ENCODE results near the gene FAM120A. TPM values are rescaled to one million over a fixed set of nuclear protein-coding genes. Genes with fewer than 3 reads are reported as not detected.

The FAM120A gene
- total RNA-seq, 4 donors from 2014 or later = 56.5 to 82.3 (median 65.7) TPM

DNA sequence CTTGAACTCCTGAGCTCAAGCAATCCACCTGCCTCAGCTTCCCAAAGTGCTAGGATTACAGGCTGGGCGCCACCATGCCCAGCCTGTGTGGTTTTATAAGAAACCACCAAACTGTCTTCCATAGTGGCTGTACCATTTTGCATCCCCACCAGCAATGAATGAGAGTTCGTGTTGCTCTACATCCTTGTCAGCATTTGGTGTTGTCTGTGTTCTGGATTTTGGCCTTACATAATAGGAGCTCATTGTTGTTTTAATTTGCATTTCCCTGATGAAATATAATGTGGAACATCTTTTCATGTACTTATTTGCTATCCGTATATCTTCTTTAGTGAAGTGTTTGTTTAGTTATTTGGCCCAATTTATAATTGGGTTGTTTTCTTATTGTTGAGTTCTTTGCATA lies 154.7 kb downstream of the FAM120A start:
- Histone ChIP-seq H3K4me3 (no peak overlapping the region), H3K9me3 (peaks cover 0 to 18% (median 8%) of the 10 kb centered on the region in 3 donors), H3K27ac (no peak overlapping the region), H3K36me3 (no peaks in the 10 kb centered on the region), H3K27me3 (no peaks in the 10 kb centered on the region), H3K4me1 (no peaks in the 10 kb centered on the region)
- DNase-seq = no peak
- TF ChIP-seq, protein P1, sequence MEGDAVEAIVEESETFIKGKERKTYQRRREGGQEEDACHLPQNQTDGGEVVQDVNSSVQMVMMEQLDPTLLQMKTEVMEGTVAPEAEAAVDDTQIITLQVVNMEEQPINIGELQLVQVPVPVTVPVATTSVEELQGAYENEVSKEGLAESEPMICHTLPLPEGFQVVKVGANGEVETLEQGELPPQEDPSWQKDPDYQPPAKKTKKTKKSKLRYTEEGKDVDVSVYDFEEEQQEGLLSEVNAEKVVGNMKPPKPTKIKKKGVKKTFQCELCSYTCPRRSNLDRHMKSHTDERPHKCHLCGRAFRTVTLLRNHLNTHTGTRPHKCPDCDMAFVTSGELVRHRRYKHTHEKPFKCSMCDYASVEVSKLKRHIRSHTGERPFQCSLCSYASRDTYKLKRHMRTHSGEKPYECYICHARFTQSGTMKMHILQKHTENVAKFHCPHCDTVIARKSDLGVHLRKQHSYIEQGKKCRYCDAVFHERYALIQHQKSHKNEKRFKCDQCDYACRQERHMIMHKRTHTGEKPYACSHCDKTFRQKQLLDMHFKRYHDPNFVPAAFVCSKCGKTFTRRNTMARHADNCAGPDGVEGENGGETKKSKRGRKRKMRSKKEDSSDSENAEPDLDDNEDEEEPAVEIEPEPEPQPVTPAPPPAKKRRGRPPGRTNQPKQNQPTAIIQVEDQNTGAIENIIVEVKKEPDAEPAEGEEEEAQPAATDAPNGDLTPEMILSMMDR (IDR thresholded peaks at IDR 0.05) = no peak
- no peak for TF ChIP-seq POLR2A (IDR thresholded peaks at IDR 0.05)
- intact Hi-C loops (cut with DNase I) = no loop called here
- WGBS, 2 donors = 60 to 74% methylated on average over 3 of the region's 3 CpGs

DNA sequence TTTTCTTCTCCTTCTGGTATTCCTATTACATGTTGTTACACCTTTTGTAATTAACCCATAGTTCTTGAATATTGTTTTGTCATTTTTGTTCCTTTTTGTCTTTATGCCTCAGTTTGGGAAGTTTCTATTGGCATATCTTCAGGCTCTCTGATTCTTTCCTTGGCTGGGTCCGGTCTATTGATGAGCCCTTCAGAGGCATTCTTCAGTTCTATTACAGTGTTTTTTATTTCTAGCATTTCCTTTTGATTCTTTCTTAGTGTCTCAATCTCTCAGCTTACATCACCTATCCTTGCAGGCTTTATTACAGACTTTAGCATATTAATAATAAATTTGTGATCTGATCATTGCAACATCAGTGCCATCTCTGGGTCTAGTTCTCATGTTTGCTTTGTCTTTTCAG lies 158.7 kb downstream of the FAM120A start:
- H3K27me3 ChIP-seq = no peaks in the 10 kb centered on the region
- H3K36me3 ChIP-seq = no peaks in the 10 kb centered on the region
- peaks cover 5 to 30% (median 19%) of the 10 kb centered on the region in 3 donors for H3K4me1 ChIP-seq
- peaks cover 0 to 18% (median 8%) of the 10 kb centered on the region in 3 donors for H3K9me3 ChIP-seq
- no peak overlapping the region for H3K4me3 ChIP-seq
- TF ChIP-seq, protein P1 (IDR thresholded peaks at IDR 0.05) = no peak
- TF ChIP-seq POLR2A (IDR thresholded peaks at IDR 0.05) = no peak
- DNase-seq = no peak
- H3K27ac ChIP-seq = no peak overlapping the region
- 95 to 96% methylated on average over 1 of the region's 1 CpG for WGBS, 2 donors
- intact Hi-C loops (cut with DNase I) = no loop called here

DNA sequence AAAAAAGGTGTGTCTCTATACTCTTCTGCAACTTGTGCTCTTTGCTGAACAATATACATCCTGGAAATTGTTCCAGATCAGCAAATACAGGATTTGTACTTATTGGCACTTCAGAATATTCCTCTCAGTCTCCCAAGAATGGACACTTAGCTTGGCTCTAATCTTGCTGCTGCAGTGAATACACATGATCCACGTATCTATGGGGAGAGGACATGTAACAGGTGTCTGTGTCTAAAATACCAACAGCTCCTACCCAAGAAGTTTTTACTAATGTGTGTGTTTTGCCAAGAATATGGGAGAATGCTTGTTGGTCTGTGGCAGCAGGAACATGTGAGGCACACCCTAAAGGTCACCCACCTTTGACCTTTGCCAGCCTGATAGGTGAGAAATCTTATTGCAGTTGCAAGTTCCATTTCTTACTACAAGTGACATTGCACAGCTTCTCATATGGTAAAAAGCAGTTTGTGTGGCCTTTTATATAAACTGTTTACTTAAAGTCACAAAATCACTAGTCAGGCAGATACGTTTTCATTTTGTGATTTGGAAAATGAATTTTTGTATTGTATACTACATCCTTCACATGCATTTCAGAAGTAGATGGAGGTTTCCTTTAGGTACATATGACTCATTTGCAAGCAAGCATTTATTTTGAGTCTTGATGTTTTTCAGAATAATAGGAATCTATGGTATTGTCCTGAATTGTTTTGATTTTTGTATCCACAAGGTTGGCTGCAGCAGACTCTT lies 160.7 kb downstream of the FAM120A start:
- Histone ChIP-seq H3K4me3 (no peak overlapping the region), H3K27ac (no peak overlapping the region), H3K27me3 (no peaks in the 10 kb centered on the region), H3K36me3 (no peaks in the 10 kb centered on the region), H3K9me3 (peaks cover 0 to 13% (median 8%) of the 10 kb centered on the region in 3 donors), H3K4me1 (peaks cover 5 to 36% (median 19%) of the 10 kb centered on the region in 3 donors)
- 56 to 58% methylated on average over 2 of the region's 2 CpGs for WGBS, 2 donors
- no peak for DNase-seq
- intact Hi-C loops (cut with DNase I) = no loop called here
- no peak for TF ChIP-seq POLR2A (IDR thresholded peaks at IDR 0.05)
- TF ChIP-seq, protein P1 (IDR thresholded peaks at IDR 0.05) = no peak

DNA sequence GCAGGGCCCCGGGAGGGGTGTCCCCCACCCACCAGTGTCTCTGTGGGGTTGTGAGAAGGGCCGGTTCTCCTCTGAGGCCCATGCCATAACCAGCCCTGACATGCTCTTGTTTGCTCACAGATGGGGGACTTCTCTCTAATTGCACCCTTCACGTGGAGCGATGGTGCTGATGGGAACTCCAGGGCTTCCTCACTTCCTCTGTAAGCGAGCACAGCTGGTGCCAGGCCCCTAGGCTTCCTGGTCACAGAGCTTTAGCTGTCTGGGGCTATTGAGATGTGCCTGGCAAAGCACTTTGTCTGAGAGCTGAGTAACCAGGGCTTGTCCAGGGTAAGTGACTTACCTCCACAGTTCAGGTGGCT lies 161.3 kb downstream of the FAM120A start:
- H3K36me3 ChIP-seq = peaks cover 0 to under 1% (median 0%) of the 10 kb centered on the region in 3 donors
- H3K27me3 ChIP-seq = no peaks in the 10 kb centered on the region
- TF ChIP-seq, protein P1 (IDR thresholded peaks at IDR 0.05) = no peak
- no peak for TF ChIP-seq POLR2A (IDR thresholded peaks at IDR 0.05)
- peaks cover 0 to 11% (median 8%) of the 10 kb centered on the region in 3 donors for H3K9me3 ChIP-seq
- no peak overlapping the region for H3K4me3 ChIP-seq
- intact Hi-C loops (cut with DNase I) = no loop called here
- WGBS, 2 donors = 18 to 19% methylated on average over 2 to 5 of the region's 5 CpGs
- H3K4me1 ChIP-seq = peaks cover 5 to 41% (median 19%) of the 10 kb centered on the region in 3 donors
- no peak for DNase-seq
- no peak overlapping the region for H3K27ac ChIP-seq

DNA sequence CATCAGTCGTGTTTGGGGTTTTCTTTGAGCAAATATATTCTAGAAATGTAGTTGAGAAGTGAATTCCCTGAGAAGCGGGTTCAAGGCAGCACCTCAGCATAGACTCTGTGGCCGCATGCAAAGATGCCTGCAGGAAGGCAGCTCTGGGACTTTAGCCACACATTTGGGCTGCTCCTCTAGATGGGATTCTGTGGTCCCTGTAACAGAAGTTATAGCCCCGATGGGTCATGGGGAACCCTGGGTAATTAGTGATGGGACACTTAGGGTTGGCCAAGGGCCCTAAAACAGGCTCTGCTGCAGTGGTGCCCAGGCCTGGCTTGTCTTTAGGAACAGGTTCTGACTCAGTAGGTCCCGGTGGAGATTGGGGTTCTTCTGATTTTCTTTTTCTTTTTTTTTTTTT lies 161.7 kb downstream of the FAM120A start:
- H3K27me3 ChIP-seq = no peaks in the 10 kb centered on the region
- peaks cover 5 to 41% (median 19%) of the 10 kb centered on the region in 3 donors for H3K4me1 ChIP-seq
- WGBS, 2 donors = 59 to 76% methylated on average over 3 to 4 of the region's 5 CpGs
- TF ChIP-seq, protein P1 (IDR thresholded peaks at IDR 0.05) = no peak
- no peak for TF ChIP-seq POLR2A (IDR thresholded peaks at IDR 0.05)
- H3K27ac ChIP-seq = no peak overlapping the region
- DNase-seq = no peak
- intact Hi-C loops (cut with DNase I) = no loop called here
- H3K9me3 ChIP-seq = peaks cover 0 to 11% (median 8%) of the 10 kb centered on the region in 3 donors
- H3K4me3 ChIP-seq = no peak overlapping the region
- H3K36me3 ChIP-seq = peaks cover 0 to 5% (median 0%) of the 10 kb centered on the region in 3 donors

All from esophagus squamous epithelium (tissue), 5 donors.